Kidney epithelial cell (primary cell): ENCODE measurements around the gene FOCAD. TPM values are rescaled to one million over a fixed set of nuclear protein-coding genes. Genes with fewer than 3 reads are reported as not detected.

ENCODE experiments used
- DNase-seq: peaks from one replicate; pipeline ENCODE4 v3.0.0-alpha.2; 2010; ENCODE audit warnings: low read depth
- H3K27me3 ChIP-seq: 2 replicates; pipeline ENCODE4 v1.6.0; 2011; ENCODE audit warnings: low read length; ENCODE audit not compliant: control insufficient read depth, insufficient read depth
- H3K36me3 ChIP-seq: 2 replicates; pipeline ENCODE4 v1.5.1; 2011; ENCODE audit warnings: low read length; ENCODE audit not compliant: control insufficient read depth, insufficient read depth
- H3K4me3 ChIP-seq: 2 replicates; pipeline ENCODE4 v1.5.1; 2011; ENCODE audit warnings: low read depth, mild to moderate bottlenecking, control low read depth, low read length
- total RNA-seq: library from RNA; depleted of rRNA; stranded (reverse); fragments of >200 nt; gene quantifications from 2 replicates; pipeline ENCODE4 v1.2.3, GENCODE V29; 2015
- TF ChIP-seq, protein P1 (sequence below): IDR thresholded peaks from 2 replicates; pipeline ENCODE4 v1.5.1; 2011; ENCODE audit warnings: mild to moderate bottlenecking, moderate library complexity, low read length, control low read depth, inconsistent platforms; ENCODE audit not compliant: insufficient read depth, poor library complexity, severe bottlenecking

The FOCAD gene
- total RNA-seq, 1 donor from 2014 or later: 62.9 TPM

DNA sequence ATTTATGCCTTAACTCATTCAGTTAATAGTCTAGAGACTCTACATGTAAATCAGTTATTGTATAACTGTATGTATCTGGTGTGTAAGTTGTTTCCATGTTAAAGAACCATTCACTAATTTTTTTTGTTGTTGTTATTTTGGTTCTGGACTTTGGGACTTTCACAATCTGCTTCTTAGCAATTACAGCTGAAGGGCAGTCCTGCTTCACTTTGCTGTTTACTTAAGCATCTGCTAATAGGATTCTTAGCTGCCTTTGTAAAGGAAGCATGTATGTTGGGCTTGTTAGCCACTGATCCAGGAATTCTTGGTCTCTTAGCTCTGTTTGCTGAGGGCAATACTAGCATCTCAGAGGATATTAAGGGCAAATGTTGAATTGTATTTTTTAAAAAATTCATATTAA lies 97.0 kb downstream of the FOCAD start:
- DNase-seq: no peak
- Histone ChIP-seq H3K4me3 (no peak overlapping the region), H3K27me3 (no peaks in the 10 kb centered on the region), H3K36me3 (no peaks in the 10 kb centered on the region)
- TF ChIP-seq, protein P1, sequence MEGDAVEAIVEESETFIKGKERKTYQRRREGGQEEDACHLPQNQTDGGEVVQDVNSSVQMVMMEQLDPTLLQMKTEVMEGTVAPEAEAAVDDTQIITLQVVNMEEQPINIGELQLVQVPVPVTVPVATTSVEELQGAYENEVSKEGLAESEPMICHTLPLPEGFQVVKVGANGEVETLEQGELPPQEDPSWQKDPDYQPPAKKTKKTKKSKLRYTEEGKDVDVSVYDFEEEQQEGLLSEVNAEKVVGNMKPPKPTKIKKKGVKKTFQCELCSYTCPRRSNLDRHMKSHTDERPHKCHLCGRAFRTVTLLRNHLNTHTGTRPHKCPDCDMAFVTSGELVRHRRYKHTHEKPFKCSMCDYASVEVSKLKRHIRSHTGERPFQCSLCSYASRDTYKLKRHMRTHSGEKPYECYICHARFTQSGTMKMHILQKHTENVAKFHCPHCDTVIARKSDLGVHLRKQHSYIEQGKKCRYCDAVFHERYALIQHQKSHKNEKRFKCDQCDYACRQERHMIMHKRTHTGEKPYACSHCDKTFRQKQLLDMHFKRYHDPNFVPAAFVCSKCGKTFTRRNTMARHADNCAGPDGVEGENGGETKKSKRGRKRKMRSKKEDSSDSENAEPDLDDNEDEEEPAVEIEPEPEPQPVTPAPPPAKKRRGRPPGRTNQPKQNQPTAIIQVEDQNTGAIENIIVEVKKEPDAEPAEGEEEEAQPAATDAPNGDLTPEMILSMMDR: no peak

DNA sequence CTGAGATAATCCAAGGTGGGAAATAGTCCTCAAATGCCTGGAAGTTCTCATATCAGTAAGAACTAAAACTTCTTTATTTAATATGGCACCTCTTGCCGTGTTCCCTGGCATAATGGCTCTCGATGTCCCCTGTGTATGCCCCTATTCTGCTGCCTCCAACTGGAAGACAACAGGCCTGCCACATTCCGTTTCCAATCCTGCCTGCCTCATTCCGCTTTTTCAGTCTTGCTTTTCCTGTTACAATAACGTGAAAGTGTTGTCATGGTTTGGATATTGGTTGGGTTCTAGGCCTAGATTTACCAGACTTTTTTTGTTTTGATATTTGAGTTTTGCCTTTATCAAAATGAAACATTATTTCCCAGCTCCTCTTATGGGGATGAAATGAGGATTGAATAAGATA lies 98.2 kb downstream of the FOCAD start:
- Histone ChIP-seq H3K36me3 (no peaks in the 10 kb centered on the region), H3K4me3 (no peak overlapping the region), H3K27me3 (no peaks in the 10 kb centered on the region)
- TF ChIP-seq, protein P1: no peak
- DNase-seq: no peak

DNA sequence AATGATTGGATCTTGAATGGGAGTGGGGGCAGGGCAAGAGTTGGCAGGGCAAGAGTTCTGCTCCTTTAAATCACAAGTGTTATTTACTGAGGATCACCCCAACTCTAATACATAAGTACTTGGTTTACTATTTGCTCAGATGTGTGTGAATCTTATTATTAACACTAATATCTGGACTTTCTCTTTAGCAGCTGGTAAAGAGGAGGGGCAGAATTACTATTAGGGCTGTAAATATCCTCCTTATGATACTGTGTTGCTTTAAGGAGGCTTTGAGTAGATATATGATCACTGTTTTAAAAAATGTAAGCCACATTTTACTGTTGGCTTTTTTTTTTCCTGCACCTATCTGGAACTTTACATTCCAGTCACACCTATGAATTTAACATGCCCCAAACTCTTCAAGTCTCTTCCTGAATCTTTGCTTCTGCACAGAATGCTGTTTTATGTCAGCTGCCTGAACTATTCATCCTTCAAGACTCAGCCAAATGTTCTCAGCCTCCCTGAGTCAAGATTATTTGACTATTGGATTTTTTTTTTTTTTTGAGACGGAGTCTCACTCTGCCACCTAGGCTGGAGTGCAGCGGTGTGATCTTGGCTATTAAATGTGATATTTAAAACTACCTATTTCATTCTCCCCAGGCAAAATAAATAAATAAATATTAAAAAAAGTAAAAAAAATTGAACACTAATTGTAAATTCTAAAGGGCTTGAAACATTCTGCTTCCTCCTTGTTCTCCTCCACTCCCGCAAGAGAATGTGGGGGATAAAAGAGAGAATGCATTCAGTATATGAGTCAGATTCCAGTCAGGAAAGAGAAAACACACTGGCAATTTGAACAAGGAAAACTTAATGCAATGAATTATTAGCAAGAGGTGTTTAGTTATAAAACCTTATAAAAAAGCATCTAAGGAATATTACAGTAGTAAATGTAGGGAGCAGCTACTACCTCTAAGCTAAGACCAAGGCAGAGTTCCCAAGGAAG lies 99.3 kb downstream of the FOCAD start:
- DNase-seq: no peak
- TF ChIP-seq, protein P1: no peak
- Histone ChIP-seq H3K36me3 (no peaks in the 10 kb centered on the region), H3K27me3 (no peaks in the 10 kb centered on the region), H3K4me3 (no peak overlapping the region)

DNA sequence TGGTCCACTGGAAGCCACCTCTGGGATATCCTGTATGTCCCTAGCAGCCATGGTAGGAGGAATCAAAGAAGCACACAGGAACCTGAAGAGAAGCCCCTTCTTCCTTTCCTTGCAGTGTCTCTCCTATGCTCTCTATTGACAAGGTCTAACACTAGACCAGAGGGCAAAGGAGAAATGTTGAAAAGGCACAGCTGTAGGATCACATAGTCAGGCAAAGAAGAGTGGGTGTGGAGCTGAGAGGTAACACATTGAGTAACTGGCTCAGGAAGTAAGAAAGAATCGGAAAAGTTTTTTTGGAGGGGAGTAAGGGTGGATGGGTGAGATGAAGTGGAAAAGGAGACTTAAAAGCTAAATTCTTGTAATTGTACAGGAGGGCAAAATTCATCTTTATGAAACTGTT lies 100.1 kb downstream of the FOCAD start:
- Histone ChIP-seq H3K27me3 (no peaks in the 10 kb centered on the region), H3K4me3 (no peak overlapping the region), H3K36me3 (no peaks in the 10 kb centered on the region)
- no peak for DNase-seq
- TF ChIP-seq, protein P1: no peak

DNA sequence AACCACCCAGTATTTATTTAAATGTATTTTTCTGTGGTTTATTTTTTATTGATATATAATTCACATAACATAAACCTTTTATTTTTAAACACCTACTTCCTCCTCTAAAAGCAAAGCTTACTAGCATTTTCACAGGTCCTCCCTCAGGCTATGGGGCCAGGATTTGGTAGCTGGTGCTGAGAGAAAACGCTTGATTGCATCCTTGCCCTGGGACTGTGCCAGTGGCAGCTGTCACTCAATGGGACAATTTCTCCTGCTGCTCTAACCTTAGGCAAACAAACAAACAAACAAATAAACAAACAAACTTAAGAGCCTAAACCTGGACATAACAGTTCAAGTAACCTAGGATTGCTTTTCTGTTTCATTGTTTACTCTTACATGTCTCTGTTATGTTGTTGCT lies 102.7 kb downstream of the FOCAD start:
- no peak for DNase-seq
- Histone ChIP-seq H3K36me3 (no peaks in the 10 kb centered on the region), H3K27me3 (no peaks in the 10 kb centered on the region), H3K4me3 (no peak overlapping the region)
- TF ChIP-seq, protein P1: no peak
